ENCODE data around the gene SRRM3. TPM values are rescaled to one million over a fixed set of nuclear protein-coding genes. Genes with fewer than 3 reads are reported as not detected.

Gene SRRM3
- polyA plus RNA-seq, 1 donor from 2014 or later: 34.9 TPM

DNA sequence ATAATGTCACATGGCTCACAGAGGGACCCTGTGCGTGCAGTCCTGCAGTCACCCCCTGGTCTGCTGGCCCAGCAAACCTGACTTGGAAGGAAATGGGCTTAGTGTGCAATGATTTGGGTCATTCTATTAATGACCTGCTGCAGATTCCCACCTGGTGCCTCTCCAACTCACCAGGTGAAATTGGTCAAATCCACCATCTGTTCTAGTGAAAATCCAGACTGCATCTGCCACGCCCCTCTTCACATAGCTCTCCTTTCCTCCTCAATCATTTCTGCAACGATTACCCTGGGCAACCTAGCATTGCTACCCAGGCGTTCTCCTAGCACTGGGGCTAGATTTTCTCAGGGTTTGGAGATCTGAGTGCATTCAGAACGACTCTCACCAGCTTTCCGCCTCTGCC is 29.4 kb downstream of the SRRM3 start:
- H3K4me3 ChIP-seq (ENCODE audit: low read length): no peak overlapping the region
- H4K20me1 ChIP-seq (ENCODE audit: insufficient read depth): no peaks in the 10 kb centered on the region
- H3K79me2 ChIP-seq (replicated peaks; ENCODE audit: insufficient read depth, low read length): no peaks in the 10 kb centered on the region
- no peak overlapping the region for H3K27ac ChIP-seq (ENCODE audit: low read length)
- no peak overlapping the region for H3K4me2 ChIP-seq (ENCODE audit: low read length)
- no peaks in the 10 kb centered on the region for H3K36me3 ChIP-seq (ENCODE audit: insufficient read depth, low read length)
- H3K27me3 ChIP-seq (ENCODE audit: insufficient read depth, low read depth, low read length): no peaks in the 10 kb centered on the region
- no peaks in the 10 kb centered on the region for H3F3A ChIP-seq (ENCODE audit: insufficient read depth, low read length, poor library complexity, severe bottlenecking)
- no peak overlapping the region for H3K9ac ChIP-seq (ENCODE audit: low read length)
- TF ChIP-seq, protein P1, sequence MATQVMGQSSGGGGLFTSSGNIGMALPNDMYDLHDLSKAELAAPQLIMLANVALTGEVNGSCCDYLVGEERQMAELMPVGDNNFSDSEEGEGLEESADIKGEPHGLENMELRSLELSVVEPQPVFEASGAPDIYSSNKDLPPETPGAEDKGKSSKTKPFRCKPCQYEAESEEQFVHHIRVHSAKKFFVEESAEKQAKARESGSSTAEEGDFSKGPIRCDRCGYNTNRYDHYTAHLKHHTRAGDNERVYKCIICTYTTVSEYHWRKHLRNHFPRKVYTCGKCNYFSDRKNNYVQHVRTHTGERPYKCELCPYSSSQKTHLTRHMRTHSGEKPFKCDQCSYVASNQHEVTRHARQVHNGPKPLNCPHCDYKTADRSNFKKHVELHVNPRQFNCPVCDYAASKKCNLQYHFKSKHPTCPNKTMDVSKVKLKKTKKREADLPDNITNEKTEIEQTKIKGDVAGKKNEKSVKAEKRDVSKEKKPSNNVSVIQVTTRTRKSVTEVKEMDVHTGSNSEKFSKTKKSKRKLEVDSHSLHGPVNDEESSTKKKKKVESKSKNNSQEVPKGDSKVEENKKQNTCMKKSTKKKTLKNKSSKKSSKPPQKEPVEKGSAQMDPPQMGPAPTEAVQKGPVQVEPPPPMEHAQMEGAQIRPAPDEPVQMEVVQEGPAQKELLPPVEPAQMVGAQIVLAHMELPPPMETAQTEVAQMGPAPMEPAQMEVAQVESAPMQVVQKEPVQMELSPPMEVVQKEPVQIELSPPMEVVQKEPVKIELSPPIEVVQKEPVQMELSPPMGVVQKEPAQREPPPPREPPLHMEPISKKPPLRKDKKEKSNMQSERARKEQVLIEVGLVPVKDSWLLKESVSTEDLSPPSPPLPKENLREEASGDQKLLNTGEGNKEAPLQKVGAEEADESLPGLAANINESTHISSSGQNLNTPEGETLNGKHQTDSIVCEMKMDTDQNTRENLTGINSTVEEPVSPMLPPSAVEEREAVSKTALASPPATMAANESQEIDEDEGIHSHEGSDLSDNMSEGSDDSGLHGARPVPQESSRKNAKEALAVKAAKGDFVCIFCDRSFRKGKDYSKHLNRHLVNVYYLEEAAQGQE (IDR thresholded peaks at IDR 0.05; ENCODE audit: borderline replicate concordance): no peak
- TF ChIP-seq RAD21 (conservative IDR thresholded peaks at IDR 0.05) (no peak), TAF1 (IDR thresholded peaks at IDR 0.05; ENCODE audit: low read depth) (no peak), EZH2 (IDR thresholded peaks at IDR 0.05; ENCODE audit: borderline replicate concordance, insufficient read depth, low read length, poor library complexity, severe bottlenecking) (no peak), SMC3 (conservative IDR thresholded peaks at IDR 0.05; ENCODE audit: poor library complexity) (no peak), MXI1 (conservative IDR thresholded peaks at IDR 0.05; ENCODE audit: poor library complexity, severe bottlenecking) (no peak), EP300 (conservative IDR thresholded peaks at IDR 0.05; ENCODE audit: poor library complexity, severe bottlenecking) (no peak), POLR2AphosphoS5 (IDR thresholded peaks at IDR 0.05) (no peak)
- TF ChIP-seq, protein P2, sequence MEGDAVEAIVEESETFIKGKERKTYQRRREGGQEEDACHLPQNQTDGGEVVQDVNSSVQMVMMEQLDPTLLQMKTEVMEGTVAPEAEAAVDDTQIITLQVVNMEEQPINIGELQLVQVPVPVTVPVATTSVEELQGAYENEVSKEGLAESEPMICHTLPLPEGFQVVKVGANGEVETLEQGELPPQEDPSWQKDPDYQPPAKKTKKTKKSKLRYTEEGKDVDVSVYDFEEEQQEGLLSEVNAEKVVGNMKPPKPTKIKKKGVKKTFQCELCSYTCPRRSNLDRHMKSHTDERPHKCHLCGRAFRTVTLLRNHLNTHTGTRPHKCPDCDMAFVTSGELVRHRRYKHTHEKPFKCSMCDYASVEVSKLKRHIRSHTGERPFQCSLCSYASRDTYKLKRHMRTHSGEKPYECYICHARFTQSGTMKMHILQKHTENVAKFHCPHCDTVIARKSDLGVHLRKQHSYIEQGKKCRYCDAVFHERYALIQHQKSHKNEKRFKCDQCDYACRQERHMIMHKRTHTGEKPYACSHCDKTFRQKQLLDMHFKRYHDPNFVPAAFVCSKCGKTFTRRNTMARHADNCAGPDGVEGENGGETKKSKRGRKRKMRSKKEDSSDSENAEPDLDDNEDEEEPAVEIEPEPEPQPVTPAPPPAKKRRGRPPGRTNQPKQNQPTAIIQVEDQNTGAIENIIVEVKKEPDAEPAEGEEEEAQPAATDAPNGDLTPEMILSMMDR (IDR thresholded peaks at IDR 0.05; ENCODE audit: poor library complexity, severe bottlenecking): no peak
- H3K9me2 ChIP-seq (ENCODE audit: insufficient read depth, low read length): no peaks in the 10 kb centered on the region
- H3K9me3 ChIP-seq (ENCODE audit: low read length): no peaks in the 10 kb centered on the region
- H2AFZ ChIP-seq (ENCODE audit: low read depth, low read length): no peak overlapping the region

DNA sequence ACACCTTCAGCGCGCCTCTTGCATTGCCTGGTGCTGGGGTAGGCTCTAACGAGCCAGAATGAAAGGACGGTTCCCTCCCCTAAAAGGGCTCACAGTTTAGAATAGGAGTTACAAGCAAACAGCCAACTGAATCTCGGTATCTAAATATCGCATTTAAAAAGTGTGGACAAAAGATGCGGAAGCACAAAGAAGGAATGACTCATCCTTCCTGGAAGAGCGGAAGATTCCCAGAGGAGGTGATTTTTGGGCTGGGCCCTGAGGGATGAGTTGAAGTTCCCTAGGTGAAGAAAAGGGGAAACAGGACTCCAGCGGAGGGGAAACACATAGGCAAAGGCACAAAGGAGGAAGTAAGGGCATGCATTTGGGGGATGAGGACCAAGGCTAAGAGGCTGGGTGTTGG is 29.9 kb downstream of the SRRM3 start:
- Histone ChIP-seq H3K27me3 (ENCODE audit: insufficient read depth, low read depth, low read length) (no peaks in the 10 kb centered on the region), H3K9ac (ENCODE audit: low read length) (no peak overlapping the region), H3K79me2 (replicated peaks; ENCODE audit: insufficient read depth, low read length) (no peaks in the 10 kb centered on the region), H3K36me3 (ENCODE audit: insufficient read depth, low read length) (no peaks in the 10 kb centered on the region), H3K27ac (ENCODE audit: low read length) (no peak overlapping the region), H3F3A (ENCODE audit: insufficient read depth, low read length, poor library complexity, severe bottlenecking) (no peaks in the 10 kb centered on the region), H3K9me3 (ENCODE audit: low read length) (no peaks in the 10 kb centered on the region), H4K20me1 (ENCODE audit: insufficient read depth) (no peaks in the 10 kb centered on the region), H3K4me2 (ENCODE audit: low read length) (no peak overlapping the region), H3K9me2 (ENCODE audit: insufficient read depth, low read length) (no peaks in the 10 kb centered on the region), H3K4me3 (ENCODE audit: low read length) (no peak overlapping the region), H2AFZ (ENCODE audit: low read depth, low read length) (no peak overlapping the region)
- TF ChIP-seq TAF1 (IDR thresholded peaks at IDR 0.05; ENCODE audit: low read depth): no peak
- TF ChIP-seq EP300 (conservative IDR thresholded peaks at IDR 0.05; ENCODE audit: poor library complexity, severe bottlenecking): no peak
- TF ChIP-seq POLR2AphosphoS5 (IDR thresholded peaks at IDR 0.05): no peak
- no peak for TF ChIP-seq EZH2 (IDR thresholded peaks at IDR 0.05; ENCODE audit: borderline replicate concordance, insufficient read depth, low read length, poor library complexity, severe bottlenecking)
- TF ChIP-seq SMC3 (conservative IDR thresholded peaks at IDR 0.05; ENCODE audit: poor library complexity): no peak
- no peak for TF ChIP-seq MXI1 (conservative IDR thresholded peaks at IDR 0.05; ENCODE audit: poor library complexity, severe bottlenecking)
- TF ChIP-seq, protein P1 (IDR thresholded peaks at IDR 0.05; ENCODE audit: borderline replicate concordance): no peak
- TF ChIP-seq, protein P2 (IDR thresholded peaks at IDR 0.05; ENCODE audit: poor library complexity, severe bottlenecking): no peak
- no peak for TF ChIP-seq RAD21 (conservative IDR thresholded peaks at IDR 0.05)

All from neural cell (in vitro differentiated cells).